ENCODE results near the gene ARNT2.

The ARNT2 gene

DNA sequence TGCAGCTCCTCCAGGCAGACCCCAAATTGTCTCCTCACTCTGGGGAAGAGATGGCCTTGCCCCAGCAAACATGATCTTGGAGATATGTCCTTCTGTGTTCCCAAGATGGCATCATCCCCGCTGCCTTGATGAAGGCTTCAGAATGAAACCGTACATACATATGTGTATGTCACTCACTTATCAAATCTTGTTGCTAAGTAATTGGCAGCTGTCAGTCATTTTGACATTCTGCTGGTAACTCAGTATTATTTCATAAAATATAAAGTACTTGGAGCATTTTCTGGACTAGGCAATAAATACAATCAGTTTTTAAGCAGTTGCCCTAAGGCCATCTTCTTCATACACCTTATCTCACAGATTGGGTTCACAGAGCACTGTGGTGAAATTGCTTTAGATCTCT is 62.4 kb downstream of the ARNT2 start:
- Histone ChIP-seq H3K4me3 (ENCODE audit: low read depth, low read length) (no peak overlapping the region), H3K27me3 (replicated peaks) (no peaks in the 10 kb centered on the region), H3K36me3 (replicated peaks) (no peaks in the 10 kb centered on the region), H3K27ac (no peak overlapping the region)
- TF ChIP-seq, protein P1, sequence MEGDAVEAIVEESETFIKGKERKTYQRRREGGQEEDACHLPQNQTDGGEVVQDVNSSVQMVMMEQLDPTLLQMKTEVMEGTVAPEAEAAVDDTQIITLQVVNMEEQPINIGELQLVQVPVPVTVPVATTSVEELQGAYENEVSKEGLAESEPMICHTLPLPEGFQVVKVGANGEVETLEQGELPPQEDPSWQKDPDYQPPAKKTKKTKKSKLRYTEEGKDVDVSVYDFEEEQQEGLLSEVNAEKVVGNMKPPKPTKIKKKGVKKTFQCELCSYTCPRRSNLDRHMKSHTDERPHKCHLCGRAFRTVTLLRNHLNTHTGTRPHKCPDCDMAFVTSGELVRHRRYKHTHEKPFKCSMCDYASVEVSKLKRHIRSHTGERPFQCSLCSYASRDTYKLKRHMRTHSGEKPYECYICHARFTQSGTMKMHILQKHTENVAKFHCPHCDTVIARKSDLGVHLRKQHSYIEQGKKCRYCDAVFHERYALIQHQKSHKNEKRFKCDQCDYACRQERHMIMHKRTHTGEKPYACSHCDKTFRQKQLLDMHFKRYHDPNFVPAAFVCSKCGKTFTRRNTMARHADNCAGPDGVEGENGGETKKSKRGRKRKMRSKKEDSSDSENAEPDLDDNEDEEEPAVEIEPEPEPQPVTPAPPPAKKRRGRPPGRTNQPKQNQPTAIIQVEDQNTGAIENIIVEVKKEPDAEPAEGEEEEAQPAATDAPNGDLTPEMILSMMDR (IDR thresholded peaks at IDR 0.05; ENCODE audit: low read depth, low read length, missing control alignments), result no peak
- DNase-seq, result no peak
- in situ Hi-C loops (cut with HindIII; ENCODE audit: low pct_ligation_motif_present, low sequenced_read_pairs), result no loop called here

DNA sequence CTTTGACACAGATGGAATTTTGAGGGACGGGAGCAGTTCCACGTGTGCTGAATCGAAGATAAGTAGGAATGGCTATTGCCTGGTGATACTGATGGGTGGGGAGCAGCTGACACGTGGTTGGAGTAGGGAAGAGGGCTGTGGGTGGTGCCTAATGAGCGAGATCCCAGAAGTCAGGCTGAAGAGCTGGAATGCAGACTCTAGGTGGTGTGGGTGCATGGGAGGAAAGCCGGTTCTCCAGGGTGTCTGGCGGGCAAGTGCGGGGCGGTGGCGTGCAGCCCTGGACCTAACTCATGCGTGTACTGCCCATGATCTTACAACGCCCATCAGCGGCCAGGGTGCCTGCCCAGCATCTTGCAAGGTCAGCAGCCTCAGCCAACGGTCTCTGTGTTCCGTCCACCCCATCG is 63.1 kb downstream of the ARNT2 start:
- Histone ChIP-seq H3K27me3 (replicated peaks) (no peaks in the 10 kb centered on the region), H3K36me3 (replicated peaks) (no peaks in the 10 kb centered on the region), H3K4me3 (ENCODE audit: low read depth, low read length) (no peak overlapping the region), H3K27ac (no peak overlapping the region)
- in situ Hi-C loops (cut with HindIII; ENCODE audit: low pct_ligation_motif_present, low sequenced_read_pairs), result no loop called here
- DNase-seq, result no peak
- TF ChIP-seq, protein P1 (IDR thresholded peaks at IDR 0.05; ENCODE audit: low read depth, low read length, missing control alignments), result no peak

DNA sequence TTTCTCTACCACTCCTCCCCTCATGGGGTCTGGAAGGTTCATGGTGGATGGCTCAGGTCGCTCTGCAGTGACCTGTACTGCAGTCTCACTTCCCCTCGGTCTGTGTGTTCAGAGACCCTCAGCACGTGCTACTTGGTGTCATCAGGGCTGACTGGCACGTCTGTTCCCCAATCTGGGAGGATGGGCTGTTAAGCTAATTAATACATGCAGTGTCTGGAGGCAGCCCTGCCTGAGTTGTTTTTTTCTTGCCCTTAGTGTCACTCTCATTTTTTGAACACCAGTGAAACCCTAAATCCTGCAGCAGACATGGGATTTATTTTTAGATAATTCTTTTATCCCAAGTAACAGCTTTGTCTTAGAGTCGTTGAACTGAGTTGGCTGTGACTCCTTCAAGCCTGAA is 64.6 kb downstream of the ARNT2 start:
- TF ChIP-seq, protein P1 (IDR thresholded peaks at IDR 0.05; ENCODE audit: low read depth, low read length, missing control alignments), result no peak
- Histone ChIP-seq H3K4me3 (ENCODE audit: low read depth, low read length) (no peak overlapping the region), H3K27me3 (replicated peaks) (no peaks in the 10 kb centered on the region), H3K36me3 (replicated peaks) (no peaks in the 10 kb centered on the region), H3K27ac (no peak overlapping the region)
- DNase-seq, result no peak
- in situ Hi-C loops (cut with HindIII; ENCODE audit: low pct_ligation_motif_present, low sequenced_read_pairs), result no loop called here

DNA sequence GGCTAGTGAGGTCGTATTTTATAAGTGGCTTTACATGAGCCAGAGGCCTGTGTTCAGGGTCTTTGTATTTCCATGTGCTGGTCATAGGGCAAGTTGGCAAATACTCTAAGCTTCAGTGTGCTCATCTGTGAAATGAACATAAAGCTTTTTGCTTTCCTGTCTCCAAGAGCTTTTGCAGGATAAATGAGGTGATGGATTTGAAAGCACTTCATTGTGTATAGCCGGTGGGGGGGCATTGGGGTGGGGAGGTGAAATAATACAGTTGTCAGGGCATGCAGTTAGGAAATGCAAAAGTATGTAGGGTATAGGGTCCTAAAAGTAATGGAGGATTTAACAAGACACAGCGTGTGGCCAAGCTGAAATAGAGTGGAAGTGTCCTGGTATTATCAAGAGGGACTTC is 67.7 kb downstream of the ARNT2 start:
- TF ChIP-seq, protein P1 (IDR thresholded peaks at IDR 0.05; ENCODE audit: low read depth, low read length, missing control alignments), result no peak
- DNase-seq, result no peak
- H3K27ac ChIP-seq, result no peak overlapping the region
- H3K4me3 ChIP-seq (ENCODE audit: low read depth, low read length), result no peak overlapping the region
- H3K36me3 ChIP-seq (replicated peaks), result no peaks in the 10 kb centered on the region
- in situ Hi-C loops (cut with HindIII; ENCODE audit: low pct_ligation_motif_present, low sequenced_read_pairs), result no loop called here
- no peaks in the 10 kb centered on the region for H3K27me3 ChIP-seq (replicated peaks)

DNA sequence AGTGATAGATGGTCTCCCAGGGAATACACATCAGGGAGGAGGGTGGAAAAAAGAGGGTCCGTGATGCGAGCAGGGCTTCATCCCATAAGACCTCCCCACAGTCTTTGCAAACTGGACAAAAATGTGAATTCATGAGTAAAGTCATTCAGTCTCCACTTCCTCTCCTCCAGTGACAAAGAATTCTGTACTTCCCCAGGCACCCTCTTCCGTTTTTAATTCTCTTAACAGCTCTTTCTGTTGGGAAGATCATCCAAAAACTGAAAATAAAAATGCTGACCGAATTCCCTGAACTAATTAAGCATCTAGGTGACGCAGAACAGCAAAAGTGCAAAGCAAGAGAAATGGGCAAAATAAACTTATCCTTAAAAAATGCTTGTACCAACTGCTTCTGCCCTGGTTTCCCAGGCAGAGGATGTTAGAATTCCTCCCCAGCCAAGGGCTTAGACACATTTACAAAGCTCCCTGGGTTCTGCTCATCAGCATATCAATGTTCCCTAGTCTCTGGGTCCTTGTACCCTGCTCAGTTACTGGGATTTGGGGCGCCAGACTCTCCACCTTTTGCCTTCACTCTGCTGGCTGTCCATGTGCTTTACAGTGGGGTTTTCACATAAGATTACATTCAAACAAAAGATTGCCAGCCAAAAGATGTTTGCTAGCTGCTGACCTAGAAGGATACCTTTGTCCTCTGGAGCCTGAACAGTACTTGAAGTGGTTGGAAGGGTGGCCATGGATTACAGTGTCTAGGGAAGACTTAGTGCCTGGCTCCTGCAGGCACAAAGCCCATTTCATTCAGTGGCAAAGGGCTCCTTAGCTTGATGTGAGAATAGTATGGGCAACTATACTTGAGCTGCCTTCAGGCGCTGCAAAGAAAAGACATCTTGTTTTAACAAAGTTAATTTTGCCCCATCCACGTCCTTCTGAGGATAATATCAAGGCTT is 69.4 kb downstream of the ARNT2 start:
- no peaks in the 10 kb centered on the region for H3K27me3 ChIP-seq (replicated peaks)
- in situ Hi-C loops (cut with HindIII; ENCODE audit: low pct_ligation_motif_present, low sequenced_read_pairs), result no loop called here
- no peaks in the 10 kb centered on the region for H3K36me3 ChIP-seq (replicated peaks)
- H3K27ac ChIP-seq, result no peak overlapping the region
- TF ChIP-seq, protein P1 (IDR thresholded peaks at IDR 0.05; ENCODE audit: low read depth, low read length, missing control alignments), result no peak
- DNase-seq, result no peak
- H3K4me3 ChIP-seq (ENCODE audit: low read depth, low read length), result no peak overlapping the region
